ENCODE results near the gene UTP20.

DNA sequence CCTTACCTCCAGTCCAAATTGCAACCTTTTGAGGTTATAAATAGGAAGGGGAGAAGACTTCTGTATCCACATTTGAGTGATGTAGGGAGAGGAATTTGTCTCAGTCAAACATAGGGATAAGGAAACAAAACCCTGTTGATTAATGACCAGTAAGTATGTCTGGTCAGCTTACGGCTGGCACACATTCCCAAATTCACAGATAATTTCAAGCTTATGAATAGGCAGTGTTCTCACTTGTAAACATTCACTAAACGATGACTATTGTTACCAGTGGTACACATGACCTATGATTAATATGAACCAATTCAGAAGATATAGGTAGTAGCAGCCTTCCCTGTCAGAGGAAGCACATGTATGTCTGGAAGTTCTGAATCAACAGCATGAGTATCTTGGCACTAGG is 36.8 kb upstream of the UTP20 start:
- TF ChIP-seq EP300 (IDR thresholded peaks at IDR 0.05; ENCODE audit: borderline replicate concordance in 1 of 2, low read depth in 1 of 2, low read length in 1 of 2), result no peak
- TF ChIP-seq RAD21 (IDR thresholded peaks at IDR 0.05; ENCODE audit: low read length), result no peak
- TF ChIP-seq, protein P1, sequence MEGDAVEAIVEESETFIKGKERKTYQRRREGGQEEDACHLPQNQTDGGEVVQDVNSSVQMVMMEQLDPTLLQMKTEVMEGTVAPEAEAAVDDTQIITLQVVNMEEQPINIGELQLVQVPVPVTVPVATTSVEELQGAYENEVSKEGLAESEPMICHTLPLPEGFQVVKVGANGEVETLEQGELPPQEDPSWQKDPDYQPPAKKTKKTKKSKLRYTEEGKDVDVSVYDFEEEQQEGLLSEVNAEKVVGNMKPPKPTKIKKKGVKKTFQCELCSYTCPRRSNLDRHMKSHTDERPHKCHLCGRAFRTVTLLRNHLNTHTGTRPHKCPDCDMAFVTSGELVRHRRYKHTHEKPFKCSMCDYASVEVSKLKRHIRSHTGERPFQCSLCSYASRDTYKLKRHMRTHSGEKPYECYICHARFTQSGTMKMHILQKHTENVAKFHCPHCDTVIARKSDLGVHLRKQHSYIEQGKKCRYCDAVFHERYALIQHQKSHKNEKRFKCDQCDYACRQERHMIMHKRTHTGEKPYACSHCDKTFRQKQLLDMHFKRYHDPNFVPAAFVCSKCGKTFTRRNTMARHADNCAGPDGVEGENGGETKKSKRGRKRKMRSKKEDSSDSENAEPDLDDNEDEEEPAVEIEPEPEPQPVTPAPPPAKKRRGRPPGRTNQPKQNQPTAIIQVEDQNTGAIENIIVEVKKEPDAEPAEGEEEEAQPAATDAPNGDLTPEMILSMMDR (IDR thresholded peaks at IDR 0.05), result no peak
- no peak for TF ChIP-seq TAF1 (IDR thresholded peaks at IDR 0.05; ENCODE audit: borderline replicate concordance, low read depth, low read length)
- TF ChIP-seq, protein P2, sequence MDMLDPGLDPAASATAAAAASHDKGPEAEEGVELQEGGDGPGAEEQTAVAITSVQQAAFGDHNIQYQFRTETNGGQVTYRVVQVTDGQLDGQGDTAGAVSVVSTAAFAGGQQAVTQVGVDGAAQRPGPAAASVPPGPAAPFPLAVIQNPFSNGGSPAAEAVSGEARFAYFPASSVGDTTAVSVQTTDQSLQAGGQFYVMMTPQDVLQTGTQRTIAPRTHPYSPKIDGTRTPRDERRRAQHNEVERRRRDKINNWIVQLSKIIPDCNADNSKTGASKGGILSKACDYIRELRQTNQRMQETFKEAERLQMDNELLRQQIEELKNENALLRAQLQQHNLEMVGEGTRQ (IDR thresholded peaks at IDR 0.05; ENCODE audit: borderline replicate concordance, low read depth, low read length), result no peak
- no peak for TF ChIP-seq RXRA (IDR thresholded peaks at IDR 0.05; ENCODE audit: borderline replicate concordance, low read depth)

All from SK-N-SH (cell line).